ENCODE data around the gene ADNP.

The ADNP gene

DNA sequence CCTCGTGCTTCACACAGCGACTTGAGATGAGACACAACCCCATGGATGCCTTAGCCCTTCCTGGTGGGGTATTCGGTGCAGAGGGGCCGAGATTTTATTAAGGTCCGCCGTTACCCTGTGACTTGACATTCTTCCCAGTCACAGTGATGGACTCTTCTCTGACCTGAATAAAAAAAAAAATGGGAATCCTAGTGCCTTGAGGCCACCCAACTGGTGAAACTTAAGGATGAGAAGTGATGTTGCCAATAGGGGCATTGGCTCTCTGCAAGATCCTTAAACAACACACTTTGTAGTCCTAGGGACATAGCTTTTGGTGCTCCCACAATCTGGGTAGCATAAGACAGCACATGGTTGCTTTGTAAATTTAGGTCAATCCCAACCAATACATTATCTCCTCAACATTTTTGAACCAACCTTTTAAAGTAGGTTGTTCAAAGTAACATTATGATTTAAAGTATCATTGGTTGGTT is 814 bp upstream of the ADNP start:
- no peak for DNase-seq

DNA sequence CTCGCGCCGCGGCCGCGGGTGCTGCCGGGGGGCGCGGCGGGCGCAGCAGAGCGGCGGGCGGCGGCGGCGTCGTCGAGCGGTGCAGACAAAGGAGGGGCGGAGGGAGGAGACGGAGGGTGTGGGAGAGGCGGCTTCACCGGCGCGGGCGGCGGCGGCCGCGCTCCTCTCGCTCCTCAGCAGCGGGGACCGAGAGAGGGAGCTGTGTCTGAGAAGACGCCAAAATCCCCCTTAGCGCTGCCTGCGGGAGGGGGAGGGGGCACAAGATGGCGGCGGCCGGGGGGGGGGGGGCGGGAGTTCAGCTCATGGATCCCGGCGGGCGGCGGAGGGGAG is 296 bp downstream of the ADNP start:
- DNase-seq: no peak

DNA sequence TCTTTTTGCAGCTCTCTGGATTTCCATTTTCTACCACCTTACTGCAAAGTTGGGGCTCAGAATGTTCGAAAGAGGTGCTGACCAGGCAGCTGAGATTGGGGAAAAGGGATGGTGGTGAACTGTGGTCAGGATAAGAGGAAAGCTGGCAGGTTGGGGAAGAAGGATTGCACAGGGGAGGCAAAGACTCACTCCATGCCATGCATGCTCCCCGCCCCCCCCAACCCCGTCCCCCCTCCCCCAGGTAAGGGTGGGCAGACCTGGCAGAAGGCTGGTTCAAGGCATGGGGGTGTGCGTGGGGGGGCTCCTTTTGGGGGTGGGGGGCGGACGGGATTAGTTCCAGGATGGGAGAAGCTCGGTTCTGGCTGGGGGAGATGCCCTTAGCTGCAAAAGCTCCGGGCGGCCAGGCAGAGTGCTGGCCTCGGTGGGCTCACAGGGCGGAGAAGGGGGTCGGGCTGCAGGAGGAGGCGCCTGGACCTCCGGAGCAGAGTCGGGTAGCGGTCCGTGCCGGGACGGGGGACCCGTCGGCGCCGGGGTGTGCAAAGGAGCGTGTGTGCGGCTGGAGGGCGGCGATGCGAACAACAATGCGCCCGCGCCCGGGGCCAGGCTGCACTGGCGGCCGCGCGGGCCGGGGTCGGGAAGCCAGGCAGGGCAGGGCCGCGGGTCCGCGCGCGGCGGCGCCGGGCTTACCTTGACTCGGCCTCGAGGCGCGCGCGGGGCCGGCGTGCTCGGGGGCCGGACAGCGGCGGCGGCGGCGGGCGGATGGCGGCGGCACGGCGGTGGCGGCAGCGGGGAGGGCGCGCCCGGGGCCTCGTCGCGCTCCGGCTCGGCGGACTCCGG is 880 bp downstream of the ADNP start:
- DNase-seq: no peak

DNA sequence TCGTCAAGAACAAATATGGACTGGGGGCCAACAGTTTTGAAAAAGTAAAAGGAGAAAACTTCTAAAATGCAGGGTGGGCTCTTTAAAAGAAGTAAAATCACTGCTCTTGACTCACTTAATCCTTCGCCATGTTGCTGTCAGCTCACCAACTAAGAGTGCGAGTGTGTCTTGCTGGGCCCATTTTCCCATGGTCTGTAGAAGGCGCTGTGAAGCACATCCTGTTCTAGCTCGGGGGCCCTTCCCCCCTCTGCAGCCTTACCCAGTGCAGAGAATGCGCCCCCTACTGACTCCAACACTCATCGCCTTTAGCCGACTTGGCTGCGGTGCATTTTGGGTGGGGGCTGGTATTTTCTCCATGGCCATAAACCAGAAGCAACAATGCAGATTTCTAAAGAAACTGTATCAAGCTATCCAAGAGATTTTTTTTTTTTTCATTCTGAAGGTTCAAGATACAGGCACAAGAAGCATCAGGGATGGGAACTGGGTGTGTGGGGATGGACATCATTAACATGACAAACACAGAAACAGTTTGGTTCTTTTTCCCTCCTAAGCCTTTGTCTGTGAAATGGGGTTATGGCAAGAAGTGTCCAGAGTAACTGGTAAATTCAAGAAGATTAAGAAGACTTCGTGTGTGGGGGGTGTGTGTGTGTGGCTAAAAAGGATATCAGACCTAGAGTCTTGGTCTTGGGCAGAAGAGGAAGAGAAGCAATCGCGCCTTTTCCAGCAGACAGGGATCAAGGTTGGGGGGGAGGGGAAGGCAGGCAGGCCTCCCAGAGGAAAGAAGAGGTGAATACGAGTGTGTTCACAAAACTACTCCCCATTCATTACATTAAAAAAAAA is 1.7 kb downstream of the ADNP start:
- DNase-seq: peak; percentile 94 to 96

DNA sequence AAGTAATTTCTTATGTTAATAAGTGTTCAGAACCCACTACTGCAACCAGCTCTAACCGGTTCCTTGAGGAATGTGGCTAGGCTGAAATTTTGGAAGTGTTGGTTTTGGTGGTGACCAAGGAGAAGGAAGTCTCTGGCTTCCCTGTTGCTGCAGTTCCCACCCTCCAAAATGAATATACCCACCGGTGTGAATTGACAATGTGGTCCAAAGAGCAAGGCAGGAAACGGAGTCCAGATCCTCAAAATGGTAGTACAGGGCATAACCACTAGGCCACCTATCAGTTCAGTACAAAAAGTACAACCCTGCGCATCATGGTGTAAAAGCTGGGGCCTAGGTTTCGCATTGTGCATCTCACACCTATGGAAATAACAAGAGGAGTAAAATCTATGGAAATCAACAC is 2.8 kb downstream of the ADNP start:
- no peak for DNase-seq

- no peak for DNase-seq
Measured at GRCh38 chr20:50926530-50926929, 4.7 kb downstream of the ADNP start.

GRCh38 chr20:50924261-50924920 is 6.8 kb downstream of the ADNP start:
- no peak for DNase-seq

DNA sequence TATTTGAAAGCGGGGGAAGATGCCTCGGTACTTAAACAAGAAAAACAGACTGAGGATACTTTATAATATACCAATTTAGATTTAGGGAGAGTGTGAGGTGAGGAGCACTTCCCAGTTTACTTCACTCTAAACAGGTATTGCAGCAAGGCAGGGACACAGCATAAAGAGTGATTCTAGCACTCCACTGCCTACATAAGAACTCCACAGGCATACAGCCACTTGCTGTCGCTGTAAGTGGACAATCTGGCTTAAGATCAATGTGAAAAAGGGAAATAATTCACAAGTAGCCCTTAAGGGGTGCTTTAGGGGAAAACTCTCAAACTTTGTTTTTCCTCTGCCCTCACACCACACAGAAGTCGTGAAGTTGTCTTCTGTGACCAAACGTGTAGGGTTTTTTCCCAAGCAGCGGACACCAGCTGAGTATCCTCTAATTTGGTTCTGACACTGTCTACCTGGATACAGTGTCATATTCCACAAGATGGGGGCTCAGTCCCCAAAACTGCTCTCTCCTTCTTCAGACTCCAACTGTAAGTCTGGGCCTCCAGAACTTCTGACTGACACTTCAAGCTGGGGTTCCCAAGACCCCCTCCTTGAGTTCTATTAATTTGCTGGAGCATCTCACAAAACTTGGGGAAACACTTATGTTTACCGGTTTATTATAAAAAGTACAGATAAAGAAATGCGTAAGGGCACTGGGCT is 9.3 kb downstream of the ADNP start:
- DNase-seq: no peak

GRCh38 chr20:50920997-50921396 is 10.2 kb downstream of the ADNP start:
- peak in 1 of 2 donors; percentile 46 for DNase-seq

DNA sequence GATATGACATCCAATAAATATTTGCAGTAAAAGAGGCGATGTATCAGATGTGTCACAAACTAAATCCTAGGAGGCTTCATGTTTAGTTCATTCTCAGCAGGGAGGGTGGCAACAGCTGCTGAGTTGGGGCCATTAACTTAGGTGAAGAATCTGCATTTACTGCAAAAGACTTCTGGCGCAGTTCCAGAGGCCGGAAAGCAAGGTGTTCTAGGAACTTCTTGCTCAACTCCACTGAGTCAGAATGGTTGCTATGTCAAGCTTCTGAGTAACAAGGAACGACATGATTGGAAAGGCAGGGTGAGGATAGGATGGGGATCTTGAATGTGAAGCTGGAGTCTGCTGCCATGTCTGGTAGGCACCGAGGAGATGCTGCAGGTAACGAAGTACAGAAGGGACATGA is 11.7 kb downstream of the ADNP start:
- DNase-seq: no peak

GRCh38 chr20:50918403-50918802 is 12.8 kb downstream of the ADNP start:
- no peak for DNase-seq

DNA sequence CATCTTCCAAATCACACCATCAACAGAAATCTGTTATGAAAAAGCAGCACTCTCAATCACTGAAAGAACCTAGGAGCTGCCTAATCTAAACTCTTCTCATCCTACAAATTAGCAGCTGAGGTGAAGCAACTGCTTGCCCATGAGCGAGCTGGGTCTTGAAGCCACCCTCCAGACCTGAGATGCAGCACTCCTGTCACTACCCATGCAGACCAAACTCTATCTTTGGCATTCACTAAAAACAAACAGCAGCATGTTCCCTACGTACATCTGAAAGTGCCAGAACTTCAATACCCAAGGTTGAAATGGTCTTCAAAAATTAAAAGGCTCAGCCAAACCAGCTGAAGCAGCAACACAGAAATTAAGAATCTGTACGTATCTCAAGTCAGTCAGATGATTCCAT is 14.3 kb downstream of the ADNP start:
- DNase-seq: no peak

DNA sequence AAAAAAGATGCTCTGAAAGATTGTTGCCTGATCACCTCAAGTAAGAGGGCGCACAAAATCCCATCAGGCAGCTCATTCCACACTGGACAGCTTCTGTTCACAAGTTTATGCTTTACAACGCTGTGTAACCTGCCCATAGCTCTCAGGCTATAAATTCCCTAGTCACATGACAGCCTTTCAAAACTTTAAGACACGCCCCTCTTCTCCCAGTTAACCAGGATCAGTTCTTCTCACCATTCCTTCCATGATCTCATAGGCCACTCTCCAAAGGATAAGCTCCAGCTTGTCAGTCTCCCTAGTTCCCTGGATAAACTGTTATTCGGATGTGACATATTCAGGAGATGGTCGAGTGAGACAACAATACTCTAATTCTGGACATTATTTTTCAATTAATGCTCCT is 15.0 kb downstream of the ADNP start:
- no peak for DNase-seq

DNA sequence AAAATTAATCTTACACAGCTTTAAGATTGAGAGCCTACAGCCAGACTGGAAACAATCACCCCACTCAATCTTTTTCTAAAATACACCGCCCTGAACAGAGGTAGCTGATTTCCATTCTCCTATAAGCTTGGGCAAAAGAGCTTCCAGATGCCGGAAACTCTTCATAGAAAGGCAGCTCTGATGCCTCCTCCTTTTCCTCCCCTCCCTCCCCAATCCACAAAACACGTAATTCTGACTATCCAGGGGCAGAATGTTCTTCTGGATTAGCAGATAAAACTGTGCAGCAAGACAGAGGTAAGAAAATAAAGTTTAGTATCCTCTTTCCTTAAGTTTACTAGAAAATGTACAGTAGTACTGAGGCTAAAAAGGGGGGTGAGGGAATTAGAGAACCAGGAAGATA is 15.8 kb downstream of the ADNP start:
- DNase-seq: no peak

- DNase-seq: no peak
Measured at GRCh38 chr20:50913690-50914375, 17.4 kb downstream of the ADNP start.

DNA sequence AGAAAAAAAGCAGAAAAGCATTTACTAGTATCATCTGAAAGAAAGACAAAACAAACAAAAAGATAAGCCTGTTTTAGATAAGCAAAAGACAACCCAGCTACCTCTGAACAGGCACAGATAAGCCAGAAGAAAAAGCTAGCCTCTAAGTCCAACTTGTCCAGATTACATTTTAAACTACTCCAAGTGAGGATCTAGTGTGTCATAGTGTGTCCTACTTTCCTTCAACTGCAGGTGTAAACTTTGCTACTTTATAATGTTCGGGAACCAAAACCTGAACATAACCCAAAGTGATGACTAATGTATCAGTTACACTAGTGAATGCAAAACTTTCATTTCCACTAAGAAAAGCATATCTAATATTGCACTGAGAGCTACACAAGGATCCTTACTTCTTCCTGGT is 19.5 kb downstream of the ADNP start:
- DNase-seq: no peak

GRCh38 chr20:50911030-50911429 is 20.2 kb downstream of the ADNP start:
- no peak for DNase-seq

DNA sequence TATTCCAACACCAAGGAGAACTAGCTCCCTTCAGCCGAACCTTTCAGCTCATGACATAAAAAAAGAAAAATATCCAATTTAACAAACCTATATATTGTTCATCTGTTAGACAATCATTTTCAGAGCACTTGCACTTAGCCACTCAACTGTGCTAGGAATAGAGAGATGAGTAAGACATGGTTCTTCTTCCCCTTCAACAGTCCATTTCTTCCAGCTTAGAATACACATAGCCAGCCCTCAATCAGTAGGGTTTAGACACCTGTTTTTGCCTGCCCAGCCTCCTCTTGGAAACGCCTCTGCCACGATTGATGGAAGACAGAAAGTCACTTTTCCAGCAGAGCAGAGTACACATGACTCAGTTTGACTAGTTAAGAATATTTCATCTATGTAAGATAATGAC is 21.8 kb downstream of the ADNP start:
- DNase-seq: no peak

DNA sequence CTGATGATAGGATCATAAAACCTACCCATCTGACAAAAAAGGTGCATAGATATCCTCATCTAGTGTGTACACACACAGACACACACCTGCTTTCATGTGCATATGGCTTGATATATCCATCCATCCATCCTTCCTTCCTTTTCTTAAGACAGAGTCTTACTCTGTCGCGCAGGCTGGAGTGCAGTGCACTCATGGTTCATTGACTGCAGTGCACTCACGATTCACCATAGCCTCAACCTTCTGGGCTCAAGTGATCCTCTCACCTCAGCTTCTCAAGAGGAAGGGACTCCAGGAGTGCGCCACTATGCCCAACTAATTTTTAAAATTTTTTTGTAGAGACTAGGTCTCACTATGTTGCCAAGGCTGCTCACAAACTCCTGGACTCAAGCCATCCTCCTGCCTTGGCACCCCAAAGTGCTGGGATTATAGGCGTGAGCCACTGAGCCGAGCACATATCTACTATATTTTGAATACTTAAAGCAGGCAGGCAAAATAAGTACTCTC is 27.1 kb downstream of the ADNP start:
- no peak for DNase-seq

DNA sequence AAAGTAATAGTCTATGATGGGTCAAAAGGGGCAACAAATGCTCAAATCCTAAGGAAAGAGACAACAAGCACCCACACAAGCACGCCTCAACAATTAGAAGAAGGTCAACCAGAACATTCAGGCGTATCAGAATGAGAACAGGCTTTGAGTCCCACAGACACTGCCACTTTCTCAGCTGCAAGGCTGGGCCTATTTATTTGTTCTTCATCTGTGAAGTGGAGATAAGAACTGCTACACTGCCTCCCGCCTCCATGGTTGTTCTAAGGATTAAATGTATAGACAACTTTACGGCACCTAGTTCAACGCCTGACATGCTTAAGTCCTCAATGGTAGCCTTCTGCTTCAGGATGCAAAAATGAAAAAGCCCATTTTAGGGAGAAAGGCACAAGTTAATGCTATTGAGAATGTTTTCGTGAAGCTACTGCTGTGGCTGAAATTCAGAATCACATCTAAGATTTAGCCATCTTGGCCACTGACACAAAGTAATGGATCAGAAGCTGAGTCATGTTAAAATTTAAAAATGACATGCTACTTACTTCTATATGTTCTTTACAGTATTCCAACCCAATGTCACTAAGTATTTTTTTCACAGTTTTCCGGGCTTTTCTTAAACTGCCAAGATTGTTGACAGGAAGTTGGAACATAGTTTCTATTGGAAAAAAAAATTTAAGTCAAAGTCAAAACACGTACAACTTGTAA is 27.7 kb downstream of the ADNP start:
- DNase-seq: no peak

- DNase-seq: no peak
Measured at GRCh38 chr20:50901301-50901700, 29.9 kb downstream of the ADNP start.

DNA sequence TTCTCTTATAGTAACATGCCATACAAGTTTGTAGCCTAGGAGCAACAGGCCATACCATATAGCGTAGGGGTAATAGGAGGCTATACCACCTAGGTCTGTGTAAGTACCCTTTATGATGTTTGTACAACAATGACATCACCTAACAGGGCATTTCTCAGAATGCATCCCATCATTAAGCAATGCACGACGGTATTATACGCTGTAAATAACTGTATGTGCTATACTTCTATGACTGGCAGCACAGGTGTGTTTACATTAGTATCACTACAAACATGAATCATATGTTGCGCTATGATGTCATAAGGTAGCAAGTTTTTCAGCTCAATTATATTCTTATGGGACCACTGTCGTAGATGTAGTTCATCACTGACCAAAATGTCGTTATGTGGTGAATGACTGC is 31.0 kb downstream of the ADNP start:
- no peak for DNase-seq

Measured in CD4-positive, alpha-beta T cell treated with Interleukin-4 for 1 hour (primary cell).